GM12891 (cell line): ENCODE measurements around the gene RNF40.

ENCODE experiments used
- DNase-seq: peaks from one replicate; pipeline ENCODE4 v3.0.0; 2011; ENCODE audit warnings: low spot score; ENCODE audit not compliant: insufficient read length
- FAIRE-seq: peaks from 2 replicates; lab custom pipeline; 2011; peaks lifted over from hg19 to GRCh38; lab: Jason Lieb, UNC
- PAX5 ChIP-seq: IDR thresholded peaks from 2 replicates; pipeline ENCODE4 v1.6.1; 2011; ENCODE audit warnings: low read length, moderate library complexity, mild to moderate bottlenecking; ENCODE audit not compliant: insufficient read depth, severe bottlenecking
- POLR2A ChIP-seq: IDR thresholded peaks from 2 replicates; pipeline ENCODE4 v1.6.1; 2011; ENCODE audit warnings: low read depth, low read length, control low read depth
- POLR2AphosphoS5 ChIP-seq: IDR thresholded peaks from 2 replicates; pipeline ENCODE4 v1.6.1; 2011; ENCODE audit warnings: low read depth, low read length, control low read depth
- POU2F2 ChIP-seq: IDR thresholded peaks from 2 replicates; pipeline ENCODE4 v1.6.1; 2011; ENCODE audit warnings: low read depth, mild to moderate bottlenecking, control low read depth, low read length, moderate library complexity
- SPI1 ChIP-seq: IDR thresholded peaks from 2 replicates; pipeline ENCODE4 v1.6.1; 2011; ENCODE audit warnings: low read depth, low read length, control low read depth
- TAF1 ChIP-seq: IDR thresholded peaks from 2 replicates; pipeline ENCODE4 v1.6.1; 2011; ENCODE audit warnings: low read depth, low read length, control low read depth

RNF40 gene

DNA sequence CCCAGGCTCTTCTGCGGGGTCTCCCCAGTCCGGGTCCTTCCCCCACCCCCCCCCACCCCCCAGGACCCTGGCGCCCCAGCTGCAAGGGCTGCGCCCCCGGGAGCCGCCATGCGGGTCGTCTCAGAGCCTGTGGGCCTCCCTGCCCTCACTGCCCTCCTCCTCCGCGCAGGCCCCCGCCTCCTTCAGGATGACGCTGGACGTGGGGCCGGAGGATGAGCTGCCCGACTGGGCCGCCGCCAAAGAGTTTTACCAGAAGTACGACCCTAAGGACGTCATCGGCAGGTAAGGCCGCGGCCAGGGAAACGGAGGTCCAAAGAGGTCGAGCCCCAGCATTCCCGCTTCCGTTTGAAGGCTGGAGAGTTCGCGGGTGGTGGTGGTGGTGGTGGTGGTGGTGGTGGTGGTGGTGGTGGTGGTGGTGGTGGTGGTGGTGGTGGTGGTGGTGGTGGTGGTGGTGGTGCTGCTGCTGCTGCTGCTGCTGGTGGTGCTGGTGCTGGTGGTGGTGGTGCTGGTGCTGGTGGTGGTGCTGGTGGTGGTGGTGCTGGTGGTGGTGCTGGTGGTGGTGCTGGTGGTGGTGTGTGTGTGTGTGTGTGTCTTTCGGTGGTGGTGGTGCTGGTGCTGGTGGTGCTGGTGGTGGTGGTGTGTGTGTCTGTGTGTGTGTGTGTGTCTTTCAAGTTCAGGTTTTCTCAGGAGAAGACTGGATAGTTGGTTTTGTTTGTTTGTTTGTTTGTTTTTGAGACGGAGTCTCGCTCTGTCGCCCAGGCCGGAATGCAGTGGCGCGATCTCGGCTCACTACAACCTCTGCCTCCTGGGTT is 13.3 kb upstream of the RNF40 start:
- TF ChIP-seq PAX5 (no peak), POU2F2 (no peak), POLR2A (no peak), SPI1 (no peak), TAF1 (no peak)
- DNase-seq (peak; percentile 61), FAIRE-seq (no peak)

DNA sequence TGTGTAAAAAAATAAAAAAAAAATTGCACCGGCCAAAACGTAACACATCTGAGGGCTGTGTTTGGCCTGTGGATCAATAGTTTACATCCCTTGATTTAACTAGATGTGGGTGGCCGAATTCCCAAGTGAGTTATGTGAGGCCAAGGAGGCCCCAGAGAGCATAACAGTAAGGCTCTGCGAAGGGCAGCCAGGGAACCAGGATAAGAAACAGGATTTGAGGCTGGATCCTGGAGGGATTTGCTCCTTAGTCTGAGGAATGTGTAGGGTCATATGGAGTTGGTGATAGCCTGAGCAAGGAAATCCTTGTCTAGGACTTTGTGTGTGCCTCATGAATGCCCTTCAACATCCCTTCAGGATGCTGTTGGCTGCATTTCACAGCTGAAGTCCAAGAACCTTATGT is 11.9 kb upstream of the RNF40 start:
- no peak for DNase-seq
- TF ChIP-seq SPI1 (no peak), POLR2A (no peak), TAF1 (no peak)
- FAIRE-seq = no peak

DNA sequence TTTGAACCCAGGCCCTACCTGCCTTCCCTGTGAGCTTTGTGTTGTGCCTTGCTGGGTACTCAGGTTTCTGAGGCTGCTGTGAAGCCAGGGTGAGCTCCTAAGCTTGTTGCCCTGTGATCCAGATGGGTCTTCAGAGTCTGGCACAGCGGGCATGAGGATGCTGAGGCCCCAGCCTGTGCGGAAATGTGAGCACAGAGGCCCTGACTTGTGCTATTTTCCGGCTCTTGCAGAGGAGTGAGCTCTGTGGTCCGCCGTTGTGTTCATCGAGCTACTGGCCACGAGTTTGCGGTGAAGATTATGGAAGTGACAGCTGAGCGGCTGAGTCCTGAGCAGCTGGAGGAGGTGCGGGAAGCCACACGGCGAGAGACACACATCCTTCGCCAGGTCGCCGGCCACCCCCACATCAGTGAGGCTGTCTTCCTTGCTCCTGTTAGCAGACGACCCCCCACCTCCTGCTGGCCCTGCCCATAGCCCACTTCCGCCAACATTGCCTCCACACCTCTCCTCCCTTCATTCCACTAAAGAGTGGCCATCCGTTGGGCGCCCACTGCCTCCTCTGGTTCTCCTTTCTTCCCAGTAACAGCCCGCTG is 11.2 kb upstream of the RNF40 start:
- no peak for TF ChIP-seq POU2F2
- no peak for TF ChIP-seq POLR2A
- no peak for TF ChIP-seq POLR2AphosphoS5
- no peak for TF ChIP-seq TAF1
- TF ChIP-seq SPI1 = no peak
- TF ChIP-seq PAX5 = no peak
- DNase-seq = no peak
- FAIRE-seq = no peak

DNA sequence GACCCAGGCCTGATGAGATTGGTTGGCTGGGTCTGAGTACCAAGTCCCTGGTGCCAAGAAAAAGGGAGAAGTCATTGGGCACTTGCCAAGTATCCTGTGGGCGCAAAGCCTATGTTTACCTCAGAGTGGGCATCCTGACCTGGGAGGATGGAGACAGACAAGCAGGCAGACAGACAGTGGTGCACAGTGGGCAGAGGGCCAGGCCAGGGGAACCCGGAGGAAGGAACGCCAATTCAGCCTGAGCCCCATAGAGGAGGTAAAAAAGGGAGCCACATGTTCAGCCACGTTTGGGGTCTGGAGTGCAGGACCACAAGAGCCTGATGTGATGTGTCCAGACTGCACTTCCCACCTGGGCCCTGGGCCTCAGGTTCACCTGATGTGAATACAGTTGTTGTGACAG is 8.5 kb upstream of the RNF40 start:
- DNase-seq = no peak
- TF ChIP-seq POLR2AphosphoS5 = no peak
- no peak for TF ChIP-seq POU2F2
- TF ChIP-seq TAF1 = no peak
- TF ChIP-seq POLR2A = no peak
- TF ChIP-seq PAX5 = no peak
- TF ChIP-seq SPI1 = no peak
- FAIRE-seq = no peak

DNA sequence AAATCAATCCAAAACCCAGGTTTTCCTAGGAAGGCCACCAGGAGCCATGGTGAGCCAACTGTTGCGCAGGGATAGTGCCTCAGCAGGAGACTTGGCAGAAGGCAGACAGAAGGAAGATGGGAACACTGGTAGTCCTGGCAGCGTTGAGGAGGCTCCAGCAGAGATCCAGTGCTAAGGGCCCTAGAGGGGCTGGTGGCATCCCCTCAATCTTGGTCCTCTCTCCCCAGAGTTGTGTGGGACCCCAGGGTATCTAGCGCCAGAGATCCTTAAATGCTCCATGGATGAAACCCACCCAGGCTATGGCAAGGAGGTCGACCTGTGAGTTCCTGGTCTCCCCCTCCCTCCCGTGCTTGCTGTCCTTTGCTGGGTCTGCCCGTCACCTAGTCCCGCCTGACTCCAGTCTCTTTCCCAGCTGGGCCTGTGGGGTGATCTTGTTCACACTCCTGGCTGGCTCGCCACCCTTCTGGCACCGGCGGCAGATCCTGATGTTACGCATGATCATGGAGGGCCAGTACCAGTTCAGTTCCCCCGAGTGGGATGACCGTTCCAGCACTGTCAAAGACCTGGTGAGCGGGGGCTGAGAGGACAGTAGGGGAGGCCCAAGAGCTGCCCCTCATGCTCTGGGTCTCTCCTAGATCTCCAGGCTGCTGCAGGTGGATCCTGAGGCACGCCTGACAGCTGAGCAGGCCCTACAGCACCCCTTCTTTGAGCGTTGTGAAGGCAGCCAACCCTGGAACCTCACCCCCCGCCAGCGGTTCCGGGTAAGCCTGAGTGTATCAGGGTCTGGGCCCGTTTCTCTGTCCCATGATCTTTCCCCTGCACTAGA is 6.0 kb upstream of the RNF40 start:
- FAIRE-seq = no peak

DNA sequence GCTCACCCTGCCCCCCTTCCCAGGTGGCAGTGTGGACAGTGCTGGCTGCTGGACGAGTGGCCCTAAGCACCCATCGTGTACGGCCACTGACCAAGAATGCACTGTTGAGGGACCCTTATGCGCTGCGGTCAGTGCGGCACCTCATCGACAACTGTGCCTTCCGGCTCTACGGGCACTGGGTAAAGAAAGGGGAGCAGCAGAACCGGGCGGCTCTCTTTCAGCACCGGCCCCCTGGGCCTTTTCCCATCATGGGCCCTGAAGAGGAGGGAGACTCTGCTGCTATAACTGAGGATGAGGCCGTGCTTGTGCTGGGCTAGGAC is 5.4 kb upstream of the RNF40 start:
- no peak for FAIRE-seq
- TF ChIP-seq SPI1 = no peak
- no peak for TF ChIP-seq POLR2A
- TF ChIP-seq PAX5 = no peak
- TF ChIP-seq TAF1 = no peak
- no peak for TF ChIP-seq POU2F2
- no peak for TF ChIP-seq POLR2AphosphoS5
- no peak for DNase-seq

More for the DNA sequence above, 6.0 kb upstream of the RNF40 start:
- no peak for TF ChIP-seq POLR2A
- TF ChIP-seq POLR2AphosphoS5 = no peak
- TF ChIP-seq POU2F2 = no peak
- TF ChIP-seq PAX5 = no peak
- DNase-seq = no peak

DNA sequence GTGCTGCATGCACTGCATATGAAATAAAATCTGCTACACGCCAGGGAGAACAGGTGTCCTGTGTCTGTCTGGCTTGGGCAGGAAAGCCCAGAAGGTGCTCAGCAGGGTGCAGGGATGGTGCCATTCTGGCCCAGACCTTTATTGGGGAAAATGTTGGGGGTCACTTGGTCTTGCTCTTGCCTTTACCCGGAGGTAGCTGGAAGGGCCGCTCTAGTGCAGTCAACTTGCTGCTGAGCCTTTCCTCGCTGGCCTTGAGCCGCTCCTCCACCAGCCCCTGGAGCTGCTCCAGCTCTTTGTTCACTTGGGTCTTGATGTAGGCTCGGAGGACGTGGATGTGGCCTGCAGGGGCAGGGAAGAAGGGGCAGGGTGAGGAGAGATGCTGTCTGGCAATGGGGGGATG is 4.8 kb upstream of the RNF40 start:
- TF ChIP-seq SPI1 (no peak), TAF1 (no peak), POU2F2 (no peak), POLR2AphosphoS5 (no peak), PAX5 (no peak), POLR2A (no peak; the same call in 1 of the 2 replicates)
- FAIRE-seq (no peak), DNase-seq (no peak)

DNA sequence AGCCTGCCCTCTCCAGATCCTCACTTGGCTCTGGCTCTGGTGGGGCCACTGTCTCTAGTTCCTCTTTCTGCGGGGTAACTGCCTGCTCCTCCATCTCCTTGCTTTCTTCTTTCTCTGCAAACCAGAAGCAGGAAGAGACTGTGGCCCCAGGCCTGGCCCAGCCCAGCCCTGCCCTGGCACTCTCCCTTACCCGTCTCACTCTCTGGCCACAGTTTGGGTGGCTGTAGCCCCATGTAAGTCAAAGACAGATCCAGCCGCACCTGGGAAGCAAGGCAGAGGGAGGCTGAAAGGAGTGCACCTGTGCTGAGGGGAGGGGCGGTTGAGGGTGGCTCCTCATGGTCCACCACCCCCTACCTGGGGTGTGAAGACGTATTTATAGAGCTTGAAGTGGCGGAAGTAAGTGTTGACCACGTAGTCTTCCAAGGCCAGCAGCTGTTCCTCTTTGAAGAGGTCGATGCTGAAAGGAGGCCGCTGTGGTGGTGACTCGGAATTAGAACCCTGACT is 3.1 kb upstream of the RNF40 start:
- TF ChIP-seq POU2F2 (no peak), PAX5 (no peak), POLR2A (no peak), SPI1 (peak; percentile 46)
- peak; percentile 26 for FAIRE-seq
- DNase-seq = no peak

DNA sequence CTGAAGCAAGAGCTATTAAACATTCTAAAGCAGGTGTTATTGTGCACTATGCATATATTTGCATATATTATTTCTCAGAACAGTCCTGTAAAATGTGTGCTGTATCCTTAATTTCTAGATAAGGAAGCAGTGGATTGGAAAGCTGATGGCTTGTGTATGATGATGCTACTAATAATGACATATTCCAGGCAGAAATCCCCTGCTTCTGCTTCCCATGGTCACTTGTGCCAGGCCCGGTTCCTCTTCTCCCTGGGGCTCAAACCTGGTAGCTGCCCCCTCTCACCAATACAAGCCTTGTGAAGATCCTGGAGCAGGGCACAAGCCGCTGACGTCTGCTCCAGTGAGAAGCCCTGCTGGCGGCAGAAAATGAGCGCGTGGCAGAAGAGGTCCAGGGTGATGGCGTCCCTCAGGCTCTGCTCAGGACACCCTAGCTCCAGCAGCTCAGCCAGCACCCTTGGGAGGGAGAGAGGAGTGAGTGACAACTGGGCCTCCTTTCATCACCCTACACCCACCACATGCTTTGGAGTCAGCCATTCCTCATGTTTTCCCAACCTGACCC is 2.0 kb upstream of the RNF40 start:
- FAIRE-seq = no peak

More for the DNA sequence above, 2.0 kb upstream of the RNF40 start:
- no peak for TF ChIP-seq POU2F2
- no peak for TF ChIP-seq TAF1
- DNase-seq = no peak
